CD8-positive, alpha-beta memory T cell (primary cell): ENCODE results near the gene WDFY2. TPM values are rescaled to one million over a fixed set of nuclear protein-coding genes. Genes with fewer than 3 reads are reported as not detected.
"Not testable (repeated sequence)": the region's sequence is repeated elsewhere in the genome, so short reads cannot be mapped to it uniquely, and the experiment has no call there.

ENCODE experiments used
- CTCF ChIA-PET: fragments of 350-600 bp; sonication (Branson Sonifier 250); formaldehyde crosslinking; loops from one replicate; lab custom pipeline; 2021; ENCODE audit warnings: antibody characterized with exemption; lab: Charles Lee
- POLR2A ChIA-PET: fragments of 350-600 bp; sonication (Branson Sonifier 250); formaldehyde crosslinking; loops from one replicate; lab custom pipeline; 2021; ENCODE audit warnings: antibody characterized with exemption; lab: Charles Lee
- DNase-seq, 5 donors: peaks; one replicate each; pipeline versions ENCODE4 v3.0.0 to v3.0.0-alpha.2; 2020 to 2022; ENCODE audit warnings: mixed read lengths in 1 of 5
- H3K27ac ChIP-seq: one replicate; pipeline ENCODE4 v1.7.0; 2013; ENCODE audit warnings: low read depth, mild to moderate bottlenecking, low read length, moderate library complexity
- H3K27me3 ChIP-seq: 2 replicates; pipeline ENCODE4 v1.7.0; 2013; ENCODE audit warnings: low read length, mild to moderate bottlenecking; ENCODE audit not compliant: insufficient read depth, poor library complexity, severe bottlenecking
- H3K36me3 ChIP-seq: 2 replicates; pipeline ENCODE4 v1.7.0; 2013; ENCODE audit warnings: mild to moderate bottlenecking, low read length, moderate library complexity; ENCODE audit not compliant: insufficient read depth
- H3K4me1 ChIP-seq: 2 replicates; pipeline ENCODE4 v1.7.0; 2013; ENCODE audit warnings: mild to moderate bottlenecking, low read length, moderate library complexity; ENCODE audit not compliant: insufficient read depth
- H3K4me3 ChIP-seq: 2 replicates; pipeline ENCODE4 v1.7.0; 2013; ENCODE audit warnings: mild to moderate bottlenecking, low read length
- H3K9me3 ChIP-seq: 2 replicates; pipeline ENCODE4 v1.7.0; 2013; ENCODE audit warnings: mild to moderate bottlenecking, low read length
- H3K27ac Mint-ChIP-seq, 8 donors: one replicate each; pipeline ENCODE4 v1.8.0; 2020 to 2021; ENCODE audit warnings: mixed read lengths in 8 of 8, mild to moderate bottlenecking in 6 of 8, inconsistent platforms in 3 of 8, moderate library complexity in 3 of 8
- H3K27me3 Mint-ChIP-seq, 2 donors: one replicate each; pipeline ENCODE4 v1.8.0; 2020 to 2021; ENCODE audit warnings: mixed read lengths in 2 of 2, mild to moderate bottlenecking in 1 of 2, moderate library complexity in 1 of 2
- H3K36me3 Mint-ChIP-seq, 3 donors: one replicate each; pipeline ENCODE4 v1.8.0; 2020 to 2021; ENCODE audit warnings: mixed read lengths in 3 of 3, inconsistent platforms in 1 of 3, mild to moderate bottlenecking in 1 of 3
- H3K4me1 Mint-ChIP-seq, 3 donors: one replicate each; pipeline ENCODE4 v1.8.0; 2020 to 2021; ENCODE audit warnings: mixed read lengths in 3 of 3, inconsistent platforms in 1 of 3, mild to moderate bottlenecking in 1 of 3
- H3K4me3 Mint-ChIP-seq, 7 donors: one replicate each; pipeline ENCODE4 v1.8.0; 2020 to 2021; ENCODE audit warnings: mixed read lengths in 7 of 7, mild to moderate bottlenecking in 6 of 7, moderate library complexity in 4 of 7, inconsistent platforms in 2 of 7
- H3K9me3 Mint-ChIP-seq, 5 donors: one replicate each; pipeline ENCODE4 v1.8.0; 2020 to 2022; ENCODE audit warnings: mixed read lengths in 5 of 5, mild to moderate bottlenecking in 3 of 5, moderate library complexity in 2 of 5, inconsistent platforms in 1 of 5
- polyA plus RNA-seq: library from polyadenylated mRNA; unstranded; fragments of 300-500 nt; fragmentation: Illumina TruSeq; gene quantifications from one replicate; pipeline ENCODE4 v1.2.3, GENCODE V29; 2021
- total RNA-seq, 2 experiments: library from RNA; stranded (reverse); gene quantifications; one replicate each; pipeline ENCODE4 v1.2.3, GENCODE V29; 2021

The WDFY2 gene
- total and polyA plus RNA-seq, 3 experiments from 2014 or later, result 3.9 to 7.1 (median 6.1) TPM

DNA sequence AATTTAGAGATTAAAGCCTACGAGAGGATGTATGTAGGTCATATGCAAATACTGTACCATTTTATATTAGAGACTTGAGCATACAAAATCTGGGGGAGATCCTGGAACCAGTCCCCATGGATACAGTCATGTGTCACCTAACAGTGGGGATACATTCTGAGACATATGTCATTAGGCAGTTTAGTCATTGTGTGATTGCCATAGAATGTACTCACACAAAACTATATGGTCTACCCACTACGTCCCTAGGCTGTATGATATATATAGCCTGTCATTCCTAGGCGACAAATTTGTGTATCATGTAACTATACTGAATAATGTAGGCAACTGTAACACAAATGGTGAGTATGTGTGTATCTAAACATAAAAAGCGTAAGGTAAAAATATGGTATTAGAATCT, 62.8 kb downstream of the WDFY2 start:
- peaks cover 47 to 68% (median 56%) of the 10 kb centered on the region in 3 donors for H3K4me1 Mint-ChIP-seq
- peaks cover 39% of the 10 kb centered on the region for H3K4me1 ChIP-seq
- DNase-seq, result no peak
- peaks cover 0 to 5% (median 3%) of the 10 kb centered on the region in 3 donors for H3K36me3 Mint-ChIP-seq
- no peak overlapping the region for H3K27ac ChIP-seq
- H3K27ac Mint-ChIP-seq, result peak overlapping the region in 6 of 8 donors; percentile 96 to 100 (median 99)
- ChIA-PET POLR2A (no interaction called here), CTCF (no interaction called here)
- H3K4me3 ChIP-seq, result no peak overlapping the region
- no peaks in the 10 kb centered on the region for H3K27me3 ChIP-seq
- H3K27me3 Mint-ChIP-seq, result no peaks in the 10 kb centered on the region
- H3K4me3 Mint-ChIP-seq, result peak overlapping the region in 1 of 7 donors; percentile 84
- H3K9me3 Mint-ChIP-seq, result peaks cover 0 to 3% (median 0%) of the 10 kb centered on the region in 5 donors
- H3K9me3 ChIP-seq, result no peaks in the 10 kb centered on the region
- H3K36me3 ChIP-seq, result no peaks in the 10 kb centered on the region

DNA sequence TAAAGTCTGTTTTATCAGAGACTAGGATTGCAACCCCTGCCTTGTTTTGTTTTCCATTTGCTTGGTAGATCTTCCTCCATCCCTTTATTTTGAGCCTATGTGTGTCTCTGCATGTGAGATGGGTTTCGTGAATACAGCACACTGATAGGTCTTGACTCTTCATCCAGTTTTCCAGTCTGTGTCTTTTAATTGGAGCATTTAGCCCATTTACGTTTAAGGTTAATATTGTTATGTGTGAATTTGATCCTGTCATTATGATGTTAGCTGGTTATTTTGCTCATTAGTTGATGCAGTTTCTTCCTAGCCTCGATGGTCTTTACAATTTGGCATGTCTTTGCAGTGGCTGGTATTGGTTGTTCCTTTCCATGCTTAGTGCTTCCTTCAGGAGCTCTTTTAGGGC, 67.9 kb downstream of the WDFY2 start:
- Mint-ChIP-seq H3K9me3 (peaks cover 8 to 26% (median 20%) of the 10 kb centered on the region in 5 donors), H3K36me3 (peaks cover 8 to 16% (median 9%) of the 10 kb centered on the region in 3 donors), H3K4me1 (peaks cover 13 to 45% (median 17%) of the 10 kb centered on the region in 3 donors)
- CTCF ChIA-PET, H3K27me3 Mint-ChIP-seq, H3K9me3 ChIP-seq, H3K4me1 ChIP-seq, DNase-seq, H3K27me3 ChIP-seq, H3K27ac ChIP-seq, H3K36me3 ChIP-seq, H3K27ac Mint-ChIP-seq, H3K4me3 ChIP-seq, H3K4me3 Mint-ChIP-seq, POLR2A ChIA-PET: not testable (repeated sequence)

DNA sequence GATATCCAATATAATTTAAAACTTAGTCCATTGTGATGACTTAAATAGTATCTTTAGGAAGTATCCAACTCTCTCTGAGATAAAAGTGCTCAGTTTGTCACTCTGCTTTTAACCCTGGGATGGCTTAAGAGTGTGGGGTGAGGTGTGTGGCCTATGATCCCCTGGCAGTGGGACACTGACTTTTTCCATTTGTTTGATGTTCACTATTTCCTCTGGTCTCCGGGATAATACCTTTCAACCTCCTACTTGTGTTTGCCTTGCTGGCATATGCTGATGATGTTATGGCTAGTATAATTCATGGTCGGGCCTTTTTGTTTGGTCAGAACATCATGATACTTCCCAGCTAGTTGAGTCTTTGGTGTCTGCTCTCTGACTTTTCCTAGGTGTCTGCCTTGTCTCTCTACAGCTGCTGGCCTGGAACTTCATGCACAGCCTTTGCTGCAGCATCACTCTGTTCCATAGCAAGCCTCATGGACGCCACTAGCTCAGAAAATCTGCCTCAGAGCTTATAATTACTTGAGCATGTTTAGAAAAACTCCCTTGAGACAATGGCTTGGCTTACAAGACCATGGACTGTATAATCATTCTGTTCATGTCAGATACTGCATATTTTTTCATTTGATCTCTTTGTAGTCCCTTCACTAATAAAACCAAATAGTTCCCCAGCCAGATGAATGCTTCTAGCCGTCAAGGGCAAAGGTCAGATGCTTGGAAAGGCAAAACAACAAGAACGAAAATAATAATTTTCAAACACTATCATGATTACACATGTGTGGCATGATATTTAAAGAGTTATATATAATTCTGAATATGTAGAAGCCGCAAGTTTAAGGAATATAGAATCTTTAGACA, 75.2 kb downstream of the WDFY2 start:
- peaks cover 8 to 19% (median 11%) of the 10 kb centered on the region in 3 donors for H3K4me1 Mint-ChIP-seq
- Histone ChIP-seq H3K27me3 (no peaks in the 10 kb centered on the region), H3K4me1 (no peaks in the 10 kb centered on the region), H3K36me3 (no peaks in the 10 kb centered on the region), H3K27ac (no peak overlapping the region), H3K9me3 (no peaks in the 10 kb centered on the region), H3K4me3 (no peak overlapping the region)
- H3K27ac Mint-ChIP-seq, result no peak overlapping the region
- no peak overlapping the region for H3K4me3 Mint-ChIP-seq
- H3K9me3 Mint-ChIP-seq, result peaks cover 8 to 27% (median 23%) of the 10 kb centered on the region in 5 donors
- CTCF ChIA-PET, result interaction anchor here (1.2 kb wide), 1 partner anchor 12 kb away, joined by 3 read pairs; no protein-coding TSS in a partner anchor
- peaks cover 11 to 26% (median 24%) of the 10 kb centered on the region in 3 donors for H3K36me3 Mint-ChIP-seq
- no peak for DNase-seq
- POLR2A ChIA-PET, result no interaction called here
- no peaks in the 10 kb centered on the region for H3K27me3 Mint-ChIP-seq

DNA sequence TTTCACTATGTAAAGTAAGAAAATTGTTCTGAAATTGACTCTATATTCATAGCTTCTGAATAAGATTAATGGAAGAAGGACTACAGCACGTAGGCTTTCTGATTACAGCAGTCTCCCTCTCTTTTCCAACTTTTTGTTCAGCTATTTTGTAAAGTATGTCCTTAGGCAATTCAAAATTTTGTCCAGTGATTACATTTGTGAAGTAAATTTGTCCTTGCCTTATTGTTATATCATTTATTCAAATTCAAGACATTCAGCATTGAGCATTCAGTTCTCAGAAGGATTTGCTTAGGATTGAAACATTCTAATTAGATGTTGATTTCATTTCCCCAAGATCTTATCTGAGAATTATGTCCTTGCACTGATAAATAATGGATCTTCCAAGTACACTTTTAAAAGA, 76.6 kb downstream of the WDFY2 start:
- H3K27ac Mint-ChIP-seq, result no peak overlapping the region
- H3K27me3 ChIP-seq, result no peaks in the 10 kb centered on the region
- no peaks in the 10 kb centered on the region for H3K27me3 Mint-ChIP-seq
- H3K9me3 ChIP-seq, result no peaks in the 10 kb centered on the region
- H3K4me3 Mint-ChIP-seq, result no peak overlapping the region
- H3K27ac ChIP-seq, result no peak overlapping the region
- DNase-seq, result no peak
- ChIA-PET POLR2A (no interaction called here), CTCF (interaction anchor here (0.6 kb wide), 1 partner anchor 27 kb away, joined by 3 read pairs; no protein-coding TSS in a partner anchor)
- no peaks in the 10 kb centered on the region for H3K36me3 ChIP-seq
- peaks cover 11 to 22% (median 21%) of the 10 kb centered on the region in 3 donors for H3K36me3 Mint-ChIP-seq
- no peaks in the 10 kb centered on the region for H3K4me1 ChIP-seq
- H3K4me3 ChIP-seq, result no peak overlapping the region
- H3K9me3 Mint-ChIP-seq, result peaks cover 3 to 18% (median 12%) of the 10 kb centered on the region in 5 donors
- peaks cover 5 to 19% (median 12%) of the 10 kb centered on the region in 3 donors for H3K4me1 Mint-ChIP-seq

DNA sequence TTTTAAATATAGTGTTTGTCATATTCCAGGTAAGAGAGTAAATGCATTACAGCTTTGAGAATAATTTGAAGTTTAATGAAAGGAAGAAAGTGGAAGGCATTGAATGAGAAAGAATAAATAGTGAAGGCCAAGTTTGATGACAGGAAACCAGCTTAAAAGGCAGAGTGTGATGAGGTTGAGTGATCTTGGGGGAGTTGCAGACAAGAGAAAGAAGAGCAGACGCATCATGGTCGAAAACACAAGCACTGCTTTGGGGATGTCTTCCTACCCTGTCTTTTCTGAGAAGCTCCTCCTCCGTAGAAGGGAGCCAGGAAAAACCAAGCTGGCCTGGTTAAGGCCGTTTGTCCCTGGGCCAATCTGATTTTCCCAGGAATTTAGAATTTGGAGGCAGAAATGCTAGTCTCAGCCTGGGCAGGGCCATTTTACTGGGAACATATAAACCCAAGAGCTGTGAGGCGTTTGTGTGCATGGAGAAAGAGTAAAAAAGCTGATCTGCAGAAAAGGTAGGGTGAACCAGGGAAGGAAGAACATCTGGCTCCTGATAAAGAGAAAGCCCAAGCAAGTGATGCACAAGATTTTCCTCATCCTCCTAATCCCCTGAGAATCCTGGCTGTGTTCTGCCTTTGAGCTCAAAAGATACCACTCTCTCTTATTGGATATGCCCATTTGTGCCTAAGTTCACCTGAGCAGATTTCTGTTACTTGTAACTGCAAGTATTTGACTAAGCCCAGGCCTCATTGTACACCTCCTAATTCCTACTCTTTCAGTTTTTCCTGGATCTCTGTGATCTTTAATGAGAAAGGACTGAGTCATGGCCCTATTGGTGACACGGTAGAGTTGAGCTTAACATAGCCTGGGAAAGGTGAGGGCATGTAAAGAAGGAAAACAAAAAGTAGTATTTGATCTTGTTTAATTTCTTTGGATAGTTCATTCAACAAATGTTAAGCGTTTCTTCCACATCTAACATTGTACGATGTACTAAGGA, 80.0 kb downstream of the WDFY2 start:
- H3K4me3 ChIP-seq, result no peak overlapping the region
- H3K4me1 ChIP-seq, result no peaks in the 10 kb centered on the region
- POLR2A ChIA-PET, result no interaction called here
- Mint-ChIP-seq H3K27me3 (no peaks in the 10 kb centered on the region), H3K9me3 (no peaks in the 10 kb centered on the region), H3K36me3 (peaks cover 6 to 22% (median 8%) of the 10 kb centered on the region in 3 donors), H3K4me3 (no peak overlapping the region), H3K4me1 (peaks cover 6 to 27% (median 12%) of the 10 kb centered on the region in 3 donors), H3K27ac (peak overlapping the region in 2 of 8 donors; percentile 50 to 66)
- H3K27me3 ChIP-seq, result no peaks in the 10 kb centered on the region
- H3K36me3 ChIP-seq, result no peaks in the 10 kb centered on the region
- no peaks in the 10 kb centered on the region for H3K9me3 ChIP-seq
- no peak for DNase-seq
- CTCF ChIA-PET, result no interaction called here
- no peak overlapping the region for H3K27ac ChIP-seq

DNA sequence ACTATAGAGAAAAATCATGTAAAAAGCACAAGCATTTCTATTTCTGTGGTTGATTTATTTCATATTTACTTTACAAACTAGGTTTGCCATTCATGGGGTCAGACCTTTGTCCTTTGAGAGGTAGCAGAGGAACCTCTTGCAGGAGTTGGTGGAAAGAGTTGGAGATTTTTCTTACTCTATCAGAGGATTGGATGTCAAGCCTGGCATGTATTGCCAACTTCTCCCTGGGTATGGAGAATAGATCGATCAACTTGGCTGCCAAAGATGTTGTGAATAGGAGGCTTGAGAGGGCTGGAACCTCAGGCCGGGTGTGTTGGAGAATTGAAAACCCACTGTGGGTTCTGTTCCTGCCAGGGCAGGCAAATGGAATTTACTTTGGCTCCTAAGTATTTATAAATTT, 81.2 kb downstream of the WDFY2 start:
- Mint-ChIP-seq H3K27me3 (no peaks in the 10 kb centered on the region), H3K27ac (peak overlapping the region in 1 of 8 donors; percentile 59), H3K36me3 (peaks cover 4 to 20% (median 8%) of the 10 kb centered on the region in 3 donors), H3K9me3 (no peaks in the 10 kb centered on the region), H3K4me3 (no peak overlapping the region), H3K4me1 (peaks cover 12 to 35% (median 17%) of the 10 kb centered on the region in 3 donors)
- Histone ChIP-seq H3K27ac (no peak overlapping the region), H3K27me3 (no peaks in the 10 kb centered on the region), H3K4me3 (no peak overlapping the region), H3K9me3 (no peaks in the 10 kb centered on the region), H3K4me1 (no peaks in the 10 kb centered on the region), H3K36me3 (no peaks in the 10 kb centered on the region)
- CTCF ChIA-PET, result no interaction called here
- no peak for DNase-seq
- POLR2A ChIA-PET, result no interaction called here

DNA sequence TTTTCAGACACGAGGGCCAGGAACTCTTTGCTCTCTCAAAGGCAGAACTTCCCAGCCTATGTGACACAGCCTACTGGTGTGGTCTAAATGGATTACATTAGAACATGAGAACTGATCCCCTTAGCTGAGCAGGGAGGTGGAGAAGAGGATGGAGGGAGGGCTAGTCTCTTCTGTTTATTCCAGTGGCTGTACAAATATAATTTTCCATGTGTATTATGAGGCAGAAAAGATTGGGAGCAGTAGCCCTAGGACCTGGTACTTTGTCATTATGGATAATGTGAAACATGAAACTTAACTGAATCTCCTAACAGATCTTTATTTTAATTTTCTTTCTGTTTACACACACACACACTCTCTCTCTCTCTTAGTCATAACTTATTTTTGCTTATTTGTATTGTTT, 82.1 kb downstream of the WDFY2 start:
- DNase-seq, result no peak
- H3K9me3 ChIP-seq, result no peaks in the 10 kb centered on the region
- Mint-ChIP-seq H3K27ac (peak overlapping the region in 4 of 8 donors; percentile 14 to 56 (median 24)), H3K4me1 (peaks cover 12 to 39% (median 17%) of the 10 kb centered on the region in 3 donors), H3K36me3 (peaks cover 4 to 15% (median 10%) of the 10 kb centered on the region in 3 donors), H3K9me3 (peaks cover 0 to 3% (median 0%) of the 10 kb centered on the region in 5 donors), H3K27me3 (no peaks in the 10 kb centered on the region), H3K4me3 (no peak overlapping the region)
- H3K27me3 ChIP-seq, result no peaks in the 10 kb centered on the region
- no peaks in the 10 kb centered on the region for H3K4me1 ChIP-seq
- CTCF ChIA-PET, result no interaction called here
- no peak overlapping the region for H3K4me3 ChIP-seq
- no peak overlapping the region for H3K27ac ChIP-seq
- no peaks in the 10 kb centered on the region for H3K36me3 ChIP-seq
- POLR2A ChIA-PET, result no interaction called here
